ENCODE results near the gene RYR1. TPM values are rescaled to one million over a fixed set of nuclear protein-coding genes. Genes with fewer than 3 reads are reported as not detected.

Gene RYR1
- total and polyA plus RNA-seq, 11 donors, result 0.44 to 2.1 (median 0.86) TPM

GRCh38 chr19:38606131-38606530 lies 172.6 kb downstream of the RYR1 start:
- 77 to 90% (median 84%) methylated on average over 6 of the region's 6 CpGs for whole genome bisulfite sequencing, 4 donors

GRCh38 chr19:38614289-38614688 lies 180.8 kb downstream of the RYR1 start:
- peaks cover 0 to 14% (median 9%) of the 10 kb centered on the region in 12 donors for H3K4me1 ChIP-seq
- TF ChIP-seq POLR2A (IDR thresholded peaks at IDR 0.05) (no peak), CTCF (IDR thresholded peaks at IDR 0.05) (no peak)
- no peak for ATAC-seq
- H3K4me3 ChIP-seq, result no peak overlapping the region
- no peaks in the 10 kb centered on the region for H3K36me3 ChIP-seq
- H3K27me3 ChIP-seq, result no peaks in the 10 kb centered on the region
- intact Hi-C loops (cut with DNase I), result loop anchor here in 3 of 10 donors (10.0 kb wide), 4 partner anchors 69 to 511 kb away; partner anchors contain the start of genes MRPS12 (in 1 of the 3), PAK4 (in 1 of the 3) and SARS2 (in 1 of the 3)
- no peak overlapping the region for H3K27ac ChIP-seq
- no peak for DNase-seq
- no peaks in the 10 kb centered on the region for H3K9me3 ChIP-seq
- WGBS, 4 donors, result 53 to 64% (median 60%) methylated on average over 3 of the region's 3 CpGs

More at GRCh38 chr19:38606131-38606530, 172.6 kb downstream of the RYR1 start:
- H3K4me3 ChIP-seq, result no peak overlapping the region
- intact Hi-C loops (cut with DNase I), result loop anchor here in 1 of 10 donors (10.0 kb wide), 1 partner anchor 339 kb away; no protein-coding TSS in a partner anchor
- no peaks in the 10 kb centered on the region for H3K27me3 ChIP-seq
- H3K9me3 ChIP-seq, result no peaks in the 10 kb centered on the region
- DNase-seq, result no peak
- no peak for ATAC-seq
- no peaks in the 10 kb centered on the region for H3K36me3 ChIP-seq
- no peak overlapping the region for H3K27ac ChIP-seq
- no peak for TF ChIP-seq CTCF (IDR thresholded peaks at IDR 0.05)
- TF ChIP-seq POLR2A (IDR thresholded peaks at IDR 0.05), result no peak
- no peaks in the 10 kb centered on the region for H3K4me1 ChIP-seq

GRCh38 chr19:38615007-38615581 lies 181.6 kb downstream of the RYR1 start:
- no peak for DNase-seq
- Histone ChIP-seq H3K27me3 (no peaks in the 10 kb centered on the region), H3K4me3 (no peak overlapping the region), H3K36me3 (peaks cover 0 to 2% (median under 1%) of the 10 kb centered on the region in 9 donors), H3K4me1 (peaks cover 2 to 19% (median 15%) of the 10 kb centered on the region in 12 donors), H3K27ac (no peak overlapping the region), H3K9me3 (no peaks in the 10 kb centered on the region)
- WGBS, 4 donors, result 71 to 84% (median 80%) methylated on average over 7 of the region's 7 CpGs
- intact Hi-C loops (cut with DNase I), result loop anchor here in 6 of 10 donors (5.0 to 10.0 kb wide), 6 partner anchors 70 to 510 kb away; partner anchors contain the start of genes FAM98C (in 3 of the 6), MRPS12 (in 3 of the 6), SARS2 (in 3 of the 6) and PAK4 (in 1 of the 6)
- TF ChIP-seq POLR2A (IDR thresholded peaks at IDR 0.05) (no peak), CTCF (IDR thresholded peaks at IDR 0.05) (no peak)
- ATAC-seq, result no peak

GRCh38 chr19:38616265-38616664 lies 182.8 kb downstream of the RYR1 start:
- DNase-seq (no peak), ATAC-seq (no peak)
- intact Hi-C loops (cut with DNase I), result loop anchor here in 6 of 10 donors (5.0 to 10.0 kb wide), 6 partner anchors 71 to 509 kb away; partner anchors contain the start of genes FAM98C (in 3 of the 6), MRPS12 (in 3 of the 6), SARS2 (in 3 of the 6) and PAK4 (in 1 of the 6)
- Histone ChIP-seq H3K27me3 (no peaks in the 10 kb centered on the region), H3K27ac (peak overlapping the region in 1 of 12 donors; percentile 51), H3K4me3 (peak overlapping the region in 1 of 12 donors; percentile 81), H3K9me3 (no peaks in the 10 kb centered on the region), H3K36me3 (peaks cover 0 to 14% (median 12%) of the 10 kb centered on the region in 9 donors), H3K4me1 (peaks cover 2 to 24% (median 20%) of the 10 kb centered on the region in 12 donors)
- TF ChIP-seq CTCF (IDR thresholded peaks at IDR 0.05) (no peak), POLR2A (IDR thresholded peaks at IDR 0.05) (no peak)
- 89 to 94% (median 93%) methylated on average over 6 of the region's 6 CpGs for WGBS, 4 donors
